Fibroblast of skin of right quadriceps (primary cell): ENCODE measurements around the gene HHIPL1.

Experiments
- DNase-seq: peaks from one replicate; pipeline ENCODE4 v3.0.0-alpha.2; 2013

HHIPL1 gene

DNA sequence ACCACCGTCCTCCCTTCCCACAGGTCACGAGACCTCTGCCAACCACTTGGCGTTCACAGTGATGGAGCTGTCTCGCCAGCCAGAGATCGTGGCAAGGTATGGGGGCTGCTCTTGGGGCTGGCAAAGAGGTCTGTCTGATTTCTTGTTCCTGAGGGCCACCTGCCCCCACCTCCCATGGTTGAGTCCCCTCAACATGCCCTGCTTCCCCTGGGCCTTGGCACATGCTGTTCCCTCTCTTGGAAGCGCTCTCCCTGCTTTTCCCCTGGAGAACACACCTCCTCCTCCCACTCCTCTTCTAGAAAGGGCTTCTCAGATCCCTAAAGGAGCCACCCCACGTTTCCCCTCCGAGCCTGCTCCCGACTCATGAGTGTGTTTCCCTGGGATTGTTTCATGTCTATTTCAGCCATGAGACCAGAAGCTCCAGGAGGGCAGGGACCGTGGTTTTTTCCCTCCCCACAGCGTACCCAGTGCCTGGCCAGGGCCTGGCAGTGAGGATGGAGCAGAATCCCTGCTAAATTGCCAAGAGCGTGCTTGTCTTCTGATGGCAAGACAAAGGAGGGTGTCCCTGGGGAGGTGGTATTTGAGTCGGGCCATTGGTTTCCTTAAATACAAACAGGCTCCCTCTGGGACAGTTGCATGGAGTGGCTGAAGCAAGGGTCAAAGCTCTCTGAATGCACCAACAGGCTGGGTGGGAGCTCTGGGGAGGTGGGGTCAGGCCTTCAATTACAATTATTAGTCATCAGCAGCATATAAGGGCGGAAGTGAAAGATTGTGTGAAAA lies 73.3 kb downstream of the HHIPL1 start:
- DNase-seq = no peak

DNA sequence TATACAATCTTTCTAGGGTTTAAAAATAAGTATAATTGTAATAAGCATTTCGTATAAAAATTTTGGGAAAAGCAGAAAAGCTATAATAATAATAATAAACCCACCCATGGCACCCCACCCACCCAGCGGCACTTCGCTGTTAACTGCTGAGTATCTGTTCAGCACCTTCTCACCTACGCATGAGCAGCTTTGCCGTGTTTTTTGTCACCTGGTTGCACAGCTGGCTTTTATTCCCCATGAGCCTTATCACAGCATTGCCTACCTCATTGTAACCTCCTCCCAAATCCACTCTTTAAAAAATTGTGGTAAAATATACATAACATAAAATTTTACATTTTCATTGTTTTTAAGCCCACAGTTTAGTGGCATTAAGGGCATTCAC lies 73.9 kb downstream of the HHIPL1 start:
- DNase-seq = no peak

DNA sequence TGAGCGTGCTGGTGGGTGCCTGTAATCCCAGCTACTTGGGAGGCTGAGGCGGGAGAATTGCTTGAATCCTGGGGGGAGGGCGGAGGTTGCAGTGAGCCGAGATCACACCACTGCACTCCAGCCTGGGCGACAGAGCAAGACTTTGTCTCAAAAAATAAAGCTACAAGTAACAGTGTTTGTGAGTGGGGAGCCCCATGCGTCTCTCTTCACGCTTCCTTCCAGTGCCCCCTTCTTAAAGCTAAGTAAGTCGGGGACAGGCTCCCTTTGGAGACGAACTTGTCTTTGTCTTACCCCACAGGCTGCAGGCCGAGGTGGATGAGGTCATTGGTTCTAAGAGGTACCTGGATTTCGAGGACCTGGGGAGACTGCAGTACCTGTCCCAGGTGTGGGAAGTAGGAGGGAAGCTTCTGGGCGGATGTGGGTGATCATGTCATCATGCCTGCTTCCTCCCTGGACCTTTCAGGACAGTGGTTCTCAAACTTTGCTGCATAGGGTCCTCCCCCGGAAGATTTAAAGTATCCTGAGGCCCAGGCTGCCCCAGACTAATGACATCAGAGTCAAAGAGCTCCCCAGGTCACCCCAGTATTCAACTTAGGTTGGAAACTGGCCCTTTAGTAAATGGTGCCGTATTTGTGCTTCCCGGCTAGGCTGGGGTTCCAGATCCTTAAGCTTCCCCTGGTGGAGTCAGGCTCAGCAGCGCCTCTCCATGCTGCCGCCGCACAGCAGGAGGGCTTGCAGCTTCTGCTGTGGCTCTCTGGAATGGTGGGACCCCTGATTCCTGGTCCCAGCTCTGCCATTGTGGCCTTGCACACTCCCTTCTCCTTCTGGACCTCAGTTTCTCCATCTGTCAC lies 76.2 kb downstream of the HHIPL1 start:
- no peak for DNase-seq

DNA sequence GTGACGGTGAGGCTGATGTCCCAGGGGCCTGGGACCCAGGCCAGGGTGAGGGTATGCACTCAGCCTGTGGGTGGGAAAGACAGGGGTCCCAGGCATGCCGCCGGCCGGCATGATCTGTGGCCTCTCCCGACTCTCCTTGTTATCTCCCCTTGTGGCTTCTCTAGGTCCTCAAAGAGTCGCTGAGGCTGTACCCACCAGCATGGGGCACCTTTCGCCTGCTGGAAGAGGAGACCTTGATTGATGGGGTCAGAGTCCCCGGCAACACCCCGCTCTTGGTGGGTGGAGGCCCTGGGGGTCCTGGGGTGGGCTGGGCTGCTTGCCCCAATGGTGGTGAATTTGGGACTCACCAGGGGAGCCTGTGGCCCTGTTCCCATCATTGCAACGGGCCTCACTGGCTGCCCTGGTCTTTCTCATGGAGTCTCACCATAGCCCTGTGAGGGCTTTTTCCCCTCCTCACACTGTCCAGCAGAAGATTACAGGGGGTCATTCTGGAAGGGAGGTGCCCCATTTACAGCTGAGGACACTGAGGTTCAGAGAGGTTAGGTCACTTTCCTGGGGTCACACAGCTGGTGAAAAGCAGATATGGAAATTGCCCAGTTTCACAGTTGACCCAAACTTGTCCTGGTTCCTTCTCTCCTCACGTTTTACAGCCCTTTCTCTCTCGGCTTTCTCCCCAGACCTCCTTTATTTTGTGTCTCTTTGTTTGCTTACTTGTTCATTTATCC lies 77.0 kb downstream of the HHIPL1 start:
- DNase-seq = no peak

DNA sequence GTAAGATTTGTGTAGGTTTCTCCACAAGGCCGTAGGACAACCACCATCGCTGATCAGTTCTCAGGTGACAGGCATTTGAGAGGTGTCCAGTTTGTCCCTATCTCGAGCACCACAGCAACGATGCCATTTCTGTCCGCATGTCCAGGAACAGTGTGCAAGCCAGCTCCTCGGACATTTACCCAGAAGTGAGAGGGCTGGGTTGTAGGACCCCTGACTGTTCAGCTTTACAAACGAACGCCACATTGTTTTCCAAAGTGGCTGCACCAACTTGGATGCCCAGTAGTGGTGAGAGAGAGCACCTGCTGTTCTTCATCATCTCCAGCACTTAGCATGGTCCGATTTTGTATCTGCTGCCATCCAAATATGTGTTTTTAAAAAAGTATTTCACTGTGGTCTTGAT lies 77.8 kb downstream of the HHIPL1 start:
- DNase-seq = no peak

DNA sequence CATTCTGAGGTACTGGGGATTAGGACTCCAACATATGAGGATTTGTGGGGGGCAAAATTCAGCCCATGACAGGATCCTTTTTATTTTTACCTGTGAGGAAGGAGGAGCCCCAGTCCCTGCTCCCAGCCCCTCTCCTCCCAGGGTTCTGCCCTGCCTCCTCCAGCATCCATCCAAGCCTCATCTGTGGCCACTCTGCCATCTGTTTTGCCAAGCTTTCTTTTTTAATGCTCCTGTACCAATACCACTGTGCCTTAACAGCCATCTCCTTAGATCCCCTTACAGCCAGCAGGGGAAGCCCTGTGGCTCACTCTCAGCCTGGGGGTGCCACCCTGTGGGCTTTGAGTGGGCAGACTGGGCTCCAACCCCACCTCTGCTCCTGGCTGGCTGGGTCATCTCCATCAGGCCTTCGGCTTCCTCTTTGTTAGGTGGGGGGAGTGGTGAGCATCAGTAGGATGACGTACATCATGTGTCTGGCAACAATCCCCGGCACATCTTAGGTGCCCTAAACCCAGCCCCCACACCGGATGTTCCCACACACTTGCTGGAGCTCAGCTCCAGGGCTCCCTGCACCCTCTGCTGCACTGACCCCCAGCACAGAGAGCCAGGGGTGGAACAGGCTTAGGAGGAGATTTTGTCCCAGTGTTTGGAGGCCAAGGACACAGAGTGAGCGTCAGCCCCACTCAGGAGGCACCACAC lies 79.4 kb downstream of the HHIPL1 start:
- peak; percentile 18 for DNase-seq

DNA sequence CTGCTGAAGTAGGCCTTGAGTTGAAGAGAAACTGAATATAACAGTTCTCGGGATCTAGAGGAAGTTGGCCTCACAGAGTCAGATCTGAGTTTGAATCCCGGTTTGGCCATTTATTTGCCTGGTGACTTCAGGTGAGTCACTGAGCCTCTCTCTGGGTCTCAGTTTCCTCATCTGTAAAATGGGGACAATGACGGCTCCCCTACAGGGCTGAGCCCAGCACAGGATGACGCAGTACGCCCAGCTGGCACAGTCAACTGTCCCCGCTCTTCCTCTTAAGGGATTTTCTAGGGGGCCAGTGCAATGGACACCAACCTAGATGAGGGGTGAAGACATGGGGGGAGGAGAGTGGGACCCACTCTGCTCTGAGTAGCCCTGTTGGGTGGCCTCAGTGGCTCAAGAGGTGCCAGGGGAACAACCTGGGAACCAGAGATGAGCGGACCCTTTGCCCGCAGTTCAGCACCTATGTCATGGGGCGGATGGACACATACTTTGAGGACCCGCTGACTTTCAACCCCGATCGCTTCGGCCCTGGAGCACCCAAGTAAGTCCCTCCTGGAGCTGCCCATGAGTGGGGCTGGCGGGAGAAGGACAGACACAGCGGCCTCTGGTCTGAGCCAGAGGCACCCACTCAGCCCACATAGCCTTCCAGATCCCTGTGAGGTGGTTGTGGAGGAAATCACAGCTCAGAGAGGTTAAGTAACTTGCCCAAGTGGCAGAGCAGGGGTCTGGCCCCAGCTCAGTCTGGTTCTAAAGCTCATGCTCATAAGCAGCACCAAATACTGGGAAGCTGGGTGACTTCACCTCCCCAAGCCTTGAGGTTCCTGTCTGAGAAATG lies 80.2 kb downstream of the HHIPL1 start:
- DNase-seq = no peak

DNA sequence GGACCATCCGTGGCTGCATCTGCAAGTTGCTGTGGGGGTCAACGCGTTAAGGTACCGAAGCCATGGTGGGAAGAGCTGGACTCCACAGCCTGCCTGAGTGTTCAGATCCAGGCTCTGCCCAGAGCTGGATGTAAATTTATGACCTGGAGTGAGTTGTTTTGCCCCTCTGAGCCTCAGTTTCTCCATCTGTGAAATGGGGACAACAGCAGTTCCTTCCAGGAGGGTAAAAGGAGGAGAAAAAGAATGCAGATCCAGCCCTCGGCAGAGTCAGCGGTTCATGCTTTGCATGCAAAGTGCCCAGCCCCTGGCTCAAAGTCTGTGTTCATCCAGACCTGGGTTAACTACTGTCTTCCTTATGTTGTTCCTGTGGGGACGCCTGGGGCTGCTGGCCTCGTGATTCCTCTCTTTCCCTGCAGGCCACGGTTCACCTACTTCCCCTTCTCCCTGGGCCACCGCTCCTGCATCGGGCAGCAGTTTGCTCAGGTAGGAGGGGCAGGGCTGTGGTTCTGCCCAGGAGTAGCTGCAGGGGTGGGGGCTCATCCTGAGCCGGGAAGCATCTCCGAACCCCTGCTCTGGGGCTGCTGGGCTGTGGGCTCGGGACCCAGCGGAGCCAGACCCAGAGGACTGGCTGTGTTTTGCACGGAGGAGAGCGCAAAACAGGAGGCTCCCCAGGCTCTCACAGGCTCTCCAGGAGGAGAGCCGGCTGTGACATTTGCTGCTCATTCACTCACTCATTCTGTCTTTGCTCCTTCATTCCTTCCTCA lies 81.0 kb downstream of the HHIPL1 start:
- DNase-seq = no peak

DNA sequence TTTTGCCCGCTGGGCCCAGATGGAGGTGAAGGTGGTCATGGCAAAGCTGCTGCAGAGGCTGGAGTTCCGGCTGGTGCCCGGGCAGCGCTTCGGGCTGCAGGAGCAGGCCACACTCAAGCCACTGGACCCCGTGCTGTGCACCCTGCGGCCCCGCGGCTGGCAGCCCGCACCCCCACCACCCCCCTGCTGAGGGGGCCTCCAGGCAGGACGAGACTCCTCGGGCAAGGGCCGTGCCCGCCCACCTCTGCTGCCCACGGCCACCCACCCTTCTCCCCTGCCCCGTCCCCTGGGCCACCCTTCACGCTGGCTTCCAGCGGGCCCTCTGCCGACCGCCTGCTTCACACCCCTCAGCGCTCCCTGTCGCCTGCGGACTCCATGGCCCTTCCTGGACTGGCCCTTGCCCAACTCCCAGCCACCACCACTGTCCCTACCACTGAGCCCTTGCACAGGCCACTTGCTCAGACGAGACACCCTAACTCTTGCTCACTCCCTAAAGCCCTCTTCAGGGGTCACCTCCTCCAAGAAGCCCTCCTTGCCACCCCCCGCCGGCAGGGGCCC lies 81.7 kb downstream of the HHIPL1 start:
- no peak for DNase-seq

DNA sequence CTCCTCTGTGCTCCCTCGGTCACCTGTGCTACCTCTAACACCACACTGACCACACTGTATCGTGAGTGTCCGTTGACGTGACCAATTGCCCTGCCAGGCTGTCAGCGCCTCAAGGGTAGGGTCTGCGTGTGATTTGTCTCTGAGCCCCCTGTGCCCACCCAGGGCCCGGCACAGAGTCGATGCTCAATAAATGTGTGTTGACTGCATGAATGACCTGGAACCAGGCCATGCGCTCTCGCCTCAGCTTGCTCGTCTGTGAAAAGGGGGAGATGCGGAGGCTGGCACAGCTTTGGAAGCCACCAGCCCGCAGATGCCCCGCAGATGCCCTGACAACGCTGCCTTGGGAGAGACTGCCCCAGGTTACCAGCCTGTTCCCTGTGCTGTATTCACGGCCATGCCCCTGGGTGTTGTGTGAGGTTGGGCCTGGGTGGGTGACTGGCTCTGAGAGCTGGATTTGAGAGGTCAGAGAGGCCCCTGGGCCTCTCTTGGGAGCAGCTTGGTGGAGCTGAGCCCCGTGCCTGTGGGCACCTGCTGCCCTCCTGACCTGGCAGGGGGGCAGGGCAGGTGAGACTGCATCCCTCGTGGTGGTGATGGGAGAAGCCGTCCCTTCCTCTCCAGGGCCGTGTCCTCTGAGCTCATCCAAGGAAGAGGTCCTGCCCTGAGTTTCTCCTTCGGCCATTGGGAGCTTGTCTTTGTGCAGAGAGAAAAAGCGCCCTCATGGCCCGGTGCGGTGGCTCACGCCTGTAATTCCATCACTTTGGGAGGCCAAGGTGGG lies 82.4 kb downstream of the HHIPL1 start:
- no peak for DNase-seq

DNA sequence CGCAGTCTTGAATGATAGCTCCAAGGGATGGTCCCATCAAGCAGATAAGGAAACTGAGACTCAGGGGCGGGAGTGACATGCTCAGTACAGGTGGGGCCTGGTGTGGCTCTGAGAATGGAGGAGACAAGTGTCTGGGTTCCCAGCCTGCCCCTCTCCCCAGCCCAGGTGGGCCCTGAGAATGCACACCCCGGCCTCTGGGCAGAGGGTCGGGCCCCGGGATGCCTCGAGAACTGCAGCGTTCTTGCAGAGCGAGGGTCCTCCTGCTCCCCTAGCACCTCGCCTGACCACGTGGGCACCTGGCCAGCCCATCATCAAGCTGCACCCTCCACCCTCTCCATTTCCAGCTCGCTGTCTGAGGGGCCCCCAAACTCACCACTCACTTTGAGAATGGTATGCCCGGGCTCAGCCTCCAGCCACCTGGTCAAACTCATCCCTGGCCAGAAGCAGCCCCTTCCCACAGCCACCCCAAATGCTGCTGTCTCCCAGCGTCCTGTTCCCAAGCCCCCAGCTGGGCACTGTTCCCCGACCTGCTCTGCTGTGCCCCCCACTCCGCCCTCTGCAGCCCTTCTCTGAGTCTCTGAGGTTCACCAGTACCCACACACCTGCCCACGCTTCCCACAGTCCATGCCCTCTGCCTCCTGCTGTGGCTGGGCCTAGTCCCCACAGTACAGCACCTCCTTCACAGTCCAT lies 83.4 kb downstream of the HHIPL1 start:
- DNase-seq = no peak

DNA sequence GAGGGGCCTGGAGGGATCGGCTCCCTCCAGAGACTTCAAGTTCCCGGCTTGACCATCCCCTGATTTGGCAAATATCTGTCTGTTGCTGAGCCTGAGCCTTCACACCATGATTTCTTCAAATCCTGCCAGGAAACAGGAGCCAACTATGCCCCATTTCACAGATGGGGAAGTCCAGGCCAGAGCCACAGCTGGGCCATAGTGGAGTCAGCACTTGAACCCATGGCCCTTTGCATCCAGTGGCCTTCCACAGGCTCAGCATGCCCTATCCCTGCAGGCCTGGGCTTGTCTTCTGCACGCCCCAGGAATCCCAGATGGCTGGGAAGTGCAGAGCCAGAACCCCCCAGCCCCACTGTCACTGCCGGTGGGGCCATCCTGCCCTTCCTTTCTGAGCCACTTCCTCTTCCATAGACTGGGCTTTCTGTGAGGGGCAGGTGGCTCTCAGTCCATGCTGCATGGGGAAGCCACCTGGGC lies 84.1 kb downstream of the HHIPL1 start:
- no peak for DNase-seq
